Activated T-cell treated with anti-CD3 and anti-CD28 coated beads, Interleukin-2, amount 50 U/mL, for 4 hours (primary cell): ENCODE measurements around the gene HECTD4. TPM values are rescaled to one million over a fixed set of nuclear protein-coding genes. Genes with fewer than 3 reads are reported as not detected.

Source experiments
- ATAC-seq, 2 donors: fragments of 200-7000 bp; cut with Tn5 transposase; one replicate each; pipeline ENCODE4 v1.10.0; 2021
- DNase-seq: peaks from one replicate; pipeline ENCODE4 v3.0.0-alpha.2; 2020
- H3K27me3 Mint-ChIP-seq: one replicate; pipeline ENCODE4 v1.8.0; 2021; ENCODE audit warnings: low read depth, mixed read lengths
- H3K36me3 Mint-ChIP-seq: one replicate; pipeline ENCODE4 v1.8.0; 2022; ENCODE audit warnings: mixed read lengths; ENCODE audit not compliant: insufficient read depth
- H3K4me1 Mint-ChIP-seq: one replicate; pipeline ENCODE4 v1.8.0; 2021; ENCODE audit warnings: low read depth, mixed read lengths
- H3K4me3 Mint-ChIP-seq: one replicate; pipeline ENCODE4 v1.8.0; 2021; ENCODE audit warnings: mild to moderate bottlenecking, moderate library complexity, mixed read lengths
- H3K9me3 Mint-ChIP-seq: one replicate; pipeline ENCODE4 v1.8.0; 2021; ENCODE audit warnings: mixed read lengths
- total RNA-seq, 3 donors: library from RNA; stranded (reverse); gene quantifications; one replicate each; pipeline ENCODE4 v1.2.1, GENCODE V29; 2021

Gene HECTD4
- total RNA-seq, 3 donors from 2014 or later = 17.4 to 22.4 (median 19.0) TPM

DNA sequence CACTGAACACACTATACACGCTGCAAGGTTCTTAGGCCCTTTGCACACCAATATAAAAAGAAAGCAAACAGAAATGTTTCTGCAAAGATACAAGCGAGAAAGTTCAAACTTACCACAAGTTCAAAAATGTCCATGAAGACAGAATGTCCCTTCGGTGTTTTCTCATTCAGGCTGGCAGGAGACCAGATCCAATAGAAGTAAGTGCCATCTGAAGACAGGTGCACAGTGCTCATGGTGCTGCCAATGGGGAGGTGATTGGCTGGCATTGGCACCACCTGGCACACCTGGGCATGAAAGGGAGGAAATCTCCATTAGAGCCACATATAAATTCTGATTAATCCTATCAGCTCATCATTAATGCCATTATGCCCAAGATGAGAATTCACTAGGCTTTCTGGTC lies 76.3 kb downstream of the HECTD4 start:
- Mint-ChIP-seq H3K4me1 (peaks cover 7% of the 10 kb centered on the region), H3K27me3 (no peaks in the 10 kb centered on the region), H3K9me3 (no peaks in the 10 kb centered on the region), H3K4me3 (no peak overlapping the region), H3K36me3 (peaks cover 26% of the 10 kb centered on the region)
- DNase-seq = no peak
- no peak for ATAC-seq

GRCh38 chr12:112304436-112304835 lies 77.8 kb downstream of the HECTD4 start:
- Mint-ChIP-seq H3K9me3 (no peaks in the 10 kb centered on the region), H3K27me3 (no peaks in the 10 kb centered on the region), H3K4me3 (no peak overlapping the region), H3K36me3 (peaks cover 26% of the 10 kb centered on the region), H3K4me1 (peaks cover 7% of the 10 kb centered on the region)
- ATAC-seq (no peak), DNase-seq (no peak)

DNA sequence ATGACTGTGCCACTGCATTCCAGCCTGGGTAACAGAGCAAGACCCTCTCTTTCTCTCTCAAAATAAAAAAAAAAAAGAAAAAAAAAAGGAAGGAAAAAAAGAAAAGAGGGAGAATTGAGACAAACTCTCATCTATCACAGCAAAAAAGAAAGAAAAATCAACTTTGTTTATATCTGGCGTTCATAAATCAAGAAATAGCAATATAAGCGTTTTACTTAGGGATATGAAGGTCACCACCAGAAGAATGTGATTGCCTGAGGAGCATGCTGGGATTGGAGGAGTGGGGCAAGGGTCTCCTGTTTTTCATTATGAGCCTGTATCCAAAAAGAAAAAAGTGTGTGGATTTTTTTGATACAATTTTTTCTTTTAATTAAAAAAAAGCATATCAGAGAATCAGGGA lies 78.4 kb downstream of the HECTD4 start:
- Mint-ChIP-seq H3K4me3 (no peak overlapping the region), H3K27me3 (no peaks in the 10 kb centered on the region), H3K4me1 (peaks cover 7% of the 10 kb centered on the region), H3K36me3 (peaks cover 26% of the 10 kb centered on the region), H3K9me3 (no peaks in the 10 kb centered on the region)
- ATAC-seq = no peak
- no peak for DNase-seq

DNA sequence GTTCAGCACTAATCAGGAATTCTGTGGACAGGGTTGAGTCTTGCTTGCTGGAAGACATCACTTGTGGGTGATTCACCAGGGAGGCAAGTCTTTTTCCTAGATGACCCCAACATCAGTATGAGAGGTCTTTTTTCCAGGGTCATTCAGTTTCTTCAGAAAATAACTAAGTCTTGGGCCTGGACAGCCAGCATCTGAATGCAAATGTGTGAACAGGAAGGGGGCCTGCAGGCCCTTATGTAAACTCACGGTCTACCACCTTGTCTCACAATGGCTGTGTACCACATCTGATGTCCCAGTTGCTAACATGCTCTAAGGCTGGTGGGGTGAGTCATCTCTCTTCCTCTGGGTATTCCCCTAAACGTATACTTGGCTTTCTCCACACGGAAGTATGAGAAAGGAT lies 79.2 kb downstream of the HECTD4 start:
- ATAC-seq (peak; percentile 100), DNase-seq (peak; percentile 12)
- H3K36me3 Mint-ChIP-seq = peaks cover 23% of the 10 kb centered on the region
- H3K27me3 Mint-ChIP-seq = no peaks in the 10 kb centered on the region
- H3K9me3 Mint-ChIP-seq = no peaks in the 10 kb centered on the region
- peaks cover 7% of the 10 kb centered on the region for H3K4me1 Mint-ChIP-seq
- no peak overlapping the region for H3K4me3 Mint-ChIP-seq

- DNase-seq (no peak), ATAC-seq (no peak)
- H3K9me3 Mint-ChIP-seq = no peaks in the 10 kb centered on the region
- H3K36me3 Mint-ChIP-seq = peaks cover 11% of the 10 kb centered on the region
- peaks cover 7% of the 10 kb centered on the region for H3K4me1 Mint-ChIP-seq
- H3K4me3 Mint-ChIP-seq = no peak overlapping the region
- H3K27me3 Mint-ChIP-seq = no peaks in the 10 kb centered on the region
These were observed 82.5 kb downstream of the HECTD4 start for GRCh38 chr12:112299704-112300103.

GRCh38 chr12:112297188-112297587 lies 85.0 kb downstream of the HECTD4 start:
- peaks cover 2% of the 10 kb centered on the region for H3K4me1 Mint-ChIP-seq
- H3K36me3 Mint-ChIP-seq = peaks cover 6% of the 10 kb centered on the region
- no peak overlapping the region for H3K4me3 Mint-ChIP-seq
- ATAC-seq (no peak), DNase-seq (no peak)
- no peaks in the 10 kb centered on the region for H3K9me3 Mint-ChIP-seq
- H3K27me3 Mint-ChIP-seq = no peaks in the 10 kb centered on the region

- no peak for DNase-seq
- Mint-ChIP-seq H3K4me3 (no peak overlapping the region), H3K27me3 (no peaks in the 10 kb centered on the region), H3K36me3 (peaks cover 7% of the 10 kb centered on the region), H3K9me3 (no peaks in the 10 kb centered on the region), H3K4me1 (peaks cover 5% of the 10 kb centered on the region)
- no peak for ATAC-seq
These were observed 86.0 kb downstream of the HECTD4 start for GRCh38 chr12:112296183-112296582.

- Mint-ChIP-seq H3K36me3 (peaks cover 9% of the 10 kb centered on the region), H3K27me3 (no peaks in the 10 kb centered on the region), H3K4me1 (peaks cover 5% of the 10 kb centered on the region), H3K4me3 (no peak overlapping the region), H3K9me3 (no peaks in the 10 kb centered on the region)
- ATAC-seq = no peak
- DNase-seq = no peak
These were observed 87.4 kb downstream of the HECTD4 start for GRCh38 chr12:112294793-112295192.

GRCh38 chr12:112288638-112289037 lies 93.6 kb downstream of the HECTD4 start:
- H3K4me3 Mint-ChIP-seq = no peak overlapping the region
- peaks cover 18% of the 10 kb centered on the region for H3K36me3 Mint-ChIP-seq
- ATAC-seq (no peak), DNase-seq (no peak)
- no peaks in the 10 kb centered on the region for H3K27me3 Mint-ChIP-seq
- peaks cover 5% of the 10 kb centered on the region for H3K4me1 Mint-ChIP-seq
- H3K9me3 Mint-ChIP-seq = peaks cover 6% of the 10 kb centered on the region

GRCh38 chr12:112285600-112286401 lies 96.4 kb downstream of the HECTD4 start:
- Mint-ChIP-seq H3K9me3 (peaks cover 6% of the 10 kb centered on the region), H3K27me3 (no peaks in the 10 kb centered on the region), H3K36me3 (peaks cover 12% of the 10 kb centered on the region), H3K4me3 (no peak overlapping the region), H3K4me1 (no peaks in the 10 kb centered on the region)
- ATAC-seq = no peak
- DNase-seq = no peak

DNA sequence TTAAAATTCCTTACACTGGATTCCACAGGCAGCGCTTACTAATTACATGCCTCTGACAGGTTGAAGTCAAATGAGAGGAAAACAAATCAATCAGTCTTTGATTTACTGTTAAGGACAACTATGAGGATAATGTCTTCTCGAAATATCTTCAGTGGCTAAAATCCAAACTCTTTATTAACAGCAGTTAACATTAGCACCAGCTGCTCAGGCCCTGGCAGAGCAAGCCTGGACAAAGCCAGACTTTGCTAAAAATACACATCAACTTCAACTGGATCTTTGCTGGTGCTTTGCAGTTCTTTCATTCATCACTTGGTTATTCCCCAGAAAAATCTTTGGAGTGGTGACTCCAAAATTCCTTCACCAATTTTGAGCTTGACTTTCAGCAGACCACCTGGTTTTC lies 98.7 kb downstream of the HECTD4 start:
- Mint-ChIP-seq H3K9me3 (no peaks in the 10 kb centered on the region), H3K4me1 (no peaks in the 10 kb centered on the region), H3K27me3 (no peaks in the 10 kb centered on the region), H3K4me3 (no peak overlapping the region), H3K36me3 (peaks cover 12% of the 10 kb centered on the region)
- ATAC-seq (no peak), DNase-seq (no peak)

- no peaks in the 10 kb centered on the region for H3K27me3 Mint-ChIP-seq
- H3K9me3 Mint-ChIP-seq = no peaks in the 10 kb centered on the region
- no peak overlapping the region for H3K4me3 Mint-ChIP-seq
- DNase-seq (no peak), ATAC-seq (no peak)
- H3K36me3 Mint-ChIP-seq = peaks cover 14% of the 10 kb centered on the region
- no peaks in the 10 kb centered on the region for H3K4me1 Mint-ChIP-seq
These were observed 99.3 kb downstream of the HECTD4 start for GRCh38 chr12:112282920-112283319.

GRCh38 chr12:112275836-112276235 lies 106.4 kb downstream of the HECTD4 start:
- H3K36me3 Mint-ChIP-seq = peaks cover 24% of the 10 kb centered on the region
- ATAC-seq = no peak
- H3K9me3 Mint-ChIP-seq = no peaks in the 10 kb centered on the region
- no peaks in the 10 kb centered on the region for H3K4me1 Mint-ChIP-seq
- H3K4me3 Mint-ChIP-seq = no peak overlapping the region
- no peaks in the 10 kb centered on the region for H3K27me3 Mint-ChIP-seq
- DNase-seq = no peak

DNA sequence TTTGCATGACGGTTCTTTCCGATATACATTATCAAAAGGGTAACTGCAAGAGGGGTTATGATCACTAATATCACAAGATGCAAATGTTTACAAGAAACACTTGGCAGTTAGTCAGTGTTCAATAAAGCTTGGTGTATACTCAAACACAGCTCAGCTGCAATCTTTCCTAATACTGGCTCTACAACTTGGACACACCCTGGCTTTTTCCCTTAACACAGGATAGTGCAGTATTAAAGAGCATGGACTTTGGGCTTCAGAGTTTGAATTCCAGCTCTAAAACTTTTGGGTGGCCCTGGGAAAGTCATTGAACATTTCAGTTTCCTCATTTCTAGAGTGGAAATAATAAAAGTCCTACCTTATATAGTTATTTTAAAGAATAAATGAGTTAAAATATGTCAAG lies 107.0 kb downstream of the HECTD4 start:
- H3K4me3 Mint-ChIP-seq = no peak overlapping the region
- DNase-seq (no peak), ATAC-seq (no peak)
- no peaks in the 10 kb centered on the region for H3K27me3 Mint-ChIP-seq
- H3K4me1 Mint-ChIP-seq = no peaks in the 10 kb centered on the region
- peaks cover 31% of the 10 kb centered on the region for H3K36me3 Mint-ChIP-seq
- no peaks in the 10 kb centered on the region for H3K9me3 Mint-ChIP-seq

DNA sequence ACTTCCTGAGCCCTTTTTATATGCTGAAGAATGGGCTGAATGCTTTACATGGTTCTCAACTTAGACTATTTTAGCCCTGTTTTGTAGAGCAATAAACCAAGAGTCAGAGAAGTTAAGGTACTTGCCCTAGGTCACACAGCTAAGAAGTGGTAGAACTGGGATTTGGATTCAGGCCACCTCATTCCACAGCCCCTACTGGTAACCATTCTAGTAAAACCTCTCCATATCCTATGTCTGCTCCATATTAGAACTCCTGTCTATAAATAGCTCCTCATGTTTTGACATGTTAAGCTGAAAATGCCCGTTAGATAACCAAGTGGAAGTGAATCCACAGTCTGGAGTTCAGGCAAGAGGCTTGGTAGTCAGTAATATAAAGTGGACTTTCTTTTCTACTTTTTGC lies 111.6 kb downstream of the HECTD4 start:
- DNase-seq (no peak), ATAC-seq (no peak)
- Mint-ChIP-seq H3K4me1 (no peaks in the 10 kb centered on the region), H3K27me3 (no peaks in the 10 kb centered on the region), H3K36me3 (peaks cover 28% of the 10 kb centered on the region), H3K9me3 (no peaks in the 10 kb centered on the region), H3K4me3 (no peak overlapping the region)
